ENCODE measurements around the gene SALL1.

SALL1 gene

DNA sequence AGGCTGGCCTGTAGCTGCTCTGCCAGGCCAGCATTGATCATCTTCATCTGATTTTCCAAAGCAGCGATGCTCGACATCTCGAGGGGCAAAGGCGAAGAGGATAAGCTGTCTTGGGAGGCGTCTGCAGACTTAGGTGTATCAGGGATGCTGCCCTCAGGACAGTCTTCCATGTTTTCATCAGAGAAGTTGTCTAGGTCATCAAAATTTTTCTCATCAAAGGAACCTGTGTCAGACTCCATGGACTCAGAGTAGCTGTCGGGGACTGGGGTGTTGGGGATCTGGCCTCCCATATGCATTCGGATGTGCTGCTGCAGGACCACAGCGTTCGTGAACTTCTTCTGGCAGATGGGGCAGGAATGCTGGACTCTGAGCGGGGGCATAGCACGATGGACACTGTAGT is 11.5 kb downstream of the SALL1 start:
- DNase-seq, result no peak

DNA sequence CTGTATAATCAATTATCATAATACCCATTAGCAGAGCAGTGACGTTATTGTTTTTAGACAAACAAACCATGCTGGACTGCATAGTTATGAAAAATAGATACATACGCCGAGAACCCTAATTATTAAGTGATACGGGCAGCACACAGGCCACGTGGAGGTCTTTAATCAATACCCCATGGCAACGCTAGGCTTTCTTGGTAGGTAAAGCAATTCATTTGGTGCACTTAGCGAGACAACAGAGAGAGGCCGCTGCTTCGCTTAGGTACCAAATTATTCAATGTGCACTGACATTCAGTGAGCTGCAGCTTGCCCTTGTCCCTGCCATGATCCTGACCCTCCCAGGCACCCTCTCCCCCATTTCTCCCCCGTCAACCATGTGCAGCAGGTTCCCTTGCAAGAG is 12.9 kb downstream of the SALL1 start:
- DNase-seq, result no peak

DNA sequence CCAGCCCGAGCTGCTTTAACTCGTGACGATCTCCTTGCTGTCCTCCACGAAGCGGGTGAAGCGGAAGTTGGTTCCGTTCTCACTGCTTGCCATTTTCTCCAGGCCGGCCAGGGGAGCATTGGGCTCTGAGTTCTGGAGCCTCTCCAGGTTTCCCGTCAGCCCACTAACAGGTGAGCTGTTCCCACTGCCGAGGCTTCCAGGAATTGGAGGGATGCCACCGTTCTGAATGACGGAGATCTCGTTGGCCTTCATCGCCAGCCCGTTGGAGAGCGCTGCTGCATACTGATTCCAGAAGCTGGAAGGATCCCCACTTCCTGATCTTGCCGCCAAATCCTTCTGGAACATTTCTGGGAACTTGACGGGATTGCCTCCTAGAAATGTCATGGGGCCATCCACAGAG is 14.0 kb downstream of the SALL1 start:
- no peak for DNase-seq

DNA sequence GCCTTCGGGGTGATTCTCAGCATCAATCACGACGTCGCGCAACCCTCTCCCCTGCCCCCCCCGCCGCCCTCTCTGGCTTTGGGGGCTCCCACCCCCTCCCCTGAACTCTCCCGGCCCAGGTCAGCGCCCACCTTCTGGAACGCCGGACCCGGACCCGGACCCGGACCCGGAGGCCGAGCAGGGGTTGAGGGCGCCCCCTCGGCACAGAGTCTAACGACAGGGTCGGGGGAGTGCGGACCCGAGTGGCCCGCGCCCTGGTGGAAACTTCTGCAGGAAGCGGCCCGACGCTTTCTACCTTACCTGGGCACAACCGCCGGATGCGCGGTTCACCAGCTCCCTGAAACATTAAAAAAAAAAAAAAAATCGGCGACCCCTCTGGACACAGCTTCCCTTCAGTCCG is 16.2 kb downstream of the SALL1 start:
- no peak for DNase-seq

DNA sequence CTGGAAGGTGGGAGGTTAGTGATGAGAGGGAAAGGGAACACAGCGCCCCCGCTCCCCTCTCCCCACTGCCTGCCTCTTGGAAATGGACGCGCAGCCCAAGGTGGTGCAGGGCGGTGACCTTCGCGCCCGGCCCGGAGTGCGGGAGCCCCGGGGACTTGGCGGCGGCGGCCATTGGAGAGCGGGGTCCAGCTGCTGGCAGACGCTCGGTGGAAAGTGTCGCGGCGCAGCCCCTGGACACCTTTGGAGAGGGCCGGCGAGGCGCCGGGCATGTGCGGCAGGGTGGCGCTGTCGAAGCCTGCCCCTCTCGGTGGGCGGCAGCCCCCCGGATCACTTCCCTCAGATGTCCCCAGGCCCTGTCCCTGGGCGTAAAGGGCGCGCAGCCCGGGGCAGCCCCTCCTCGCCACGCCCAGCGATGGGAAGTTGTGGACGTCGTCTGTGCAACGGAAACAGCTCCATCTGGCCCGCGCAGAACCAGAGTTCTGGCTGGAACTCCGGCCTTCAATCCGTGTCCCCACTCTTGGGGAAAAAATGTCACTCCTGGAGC is 16.7 kb downstream of the SALL1 start:
- DNase-seq, result no peak

DNA sequence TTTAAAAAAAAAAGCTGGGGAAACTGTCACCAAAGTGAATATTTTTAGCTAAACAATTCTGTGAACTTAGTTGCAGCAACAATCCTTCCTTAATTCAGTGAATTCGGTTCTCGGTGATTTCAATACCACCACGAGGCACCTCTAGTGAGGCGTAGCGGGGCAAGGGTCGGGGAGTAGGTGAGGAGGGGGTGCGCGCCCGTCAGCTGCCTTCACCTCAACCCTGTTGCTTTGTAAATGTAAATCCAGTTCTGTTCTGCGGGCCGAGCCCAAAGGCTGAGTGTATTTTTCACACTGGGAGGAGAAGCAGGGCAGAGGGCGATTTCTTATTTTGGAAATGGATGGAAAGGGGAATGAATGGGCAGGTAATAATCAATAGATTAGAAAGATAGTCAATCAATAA is 17.4 kb downstream of the SALL1 start:
- DNase-seq, result no peak

DNA sequence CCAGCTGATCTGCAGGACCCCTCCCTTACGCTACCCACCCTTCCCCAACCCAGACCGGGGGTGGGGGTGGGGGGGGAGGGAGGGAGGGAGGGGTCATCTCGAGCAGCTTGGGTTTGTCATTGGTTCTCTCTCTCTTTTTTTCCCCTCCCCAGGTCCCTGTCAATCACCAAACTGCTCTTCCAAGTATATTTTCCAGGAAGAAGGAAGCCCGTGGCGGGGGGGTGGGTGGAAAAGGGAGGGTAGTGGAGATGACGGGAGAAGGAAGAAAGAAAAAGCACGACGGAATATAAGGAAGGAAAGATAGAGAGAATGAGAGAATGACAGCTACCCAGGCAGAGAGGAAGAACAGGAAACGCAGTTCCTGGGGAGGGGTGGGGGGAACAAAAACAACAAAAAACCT is 17.9 kb downstream of the SALL1 start:
- DNase-seq, result no peak

DNA sequence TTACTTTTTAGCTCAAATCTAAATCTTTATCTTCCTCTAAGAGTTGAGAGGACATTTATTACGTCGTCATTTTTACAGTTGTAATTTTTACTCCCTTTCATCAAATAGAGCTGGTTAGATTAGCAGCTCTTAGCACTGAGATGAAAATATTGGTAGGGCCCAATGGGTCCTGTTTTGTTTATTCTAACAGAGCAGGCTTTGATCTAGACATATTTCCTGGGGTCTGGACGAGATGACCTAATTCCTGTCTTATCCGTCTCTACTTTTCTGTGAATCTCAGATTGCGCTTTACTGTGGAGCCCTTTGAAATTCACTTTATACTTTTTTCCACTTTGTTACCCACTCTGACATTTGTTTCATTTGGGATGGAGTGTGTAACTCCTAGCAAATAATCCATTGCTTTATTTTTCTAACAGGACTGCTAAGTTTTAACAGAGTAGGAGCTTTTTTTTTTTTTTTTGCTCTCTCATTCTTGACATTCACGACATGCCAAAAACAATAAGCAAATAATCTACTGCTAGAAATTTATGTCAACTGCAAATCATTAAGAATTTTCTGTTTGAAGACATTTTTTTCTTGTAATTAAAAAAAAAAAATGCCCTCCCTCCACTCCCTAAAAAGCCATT is 18.5 kb downstream of the SALL1 start:
- DNase-seq, result no peak

DNA sequence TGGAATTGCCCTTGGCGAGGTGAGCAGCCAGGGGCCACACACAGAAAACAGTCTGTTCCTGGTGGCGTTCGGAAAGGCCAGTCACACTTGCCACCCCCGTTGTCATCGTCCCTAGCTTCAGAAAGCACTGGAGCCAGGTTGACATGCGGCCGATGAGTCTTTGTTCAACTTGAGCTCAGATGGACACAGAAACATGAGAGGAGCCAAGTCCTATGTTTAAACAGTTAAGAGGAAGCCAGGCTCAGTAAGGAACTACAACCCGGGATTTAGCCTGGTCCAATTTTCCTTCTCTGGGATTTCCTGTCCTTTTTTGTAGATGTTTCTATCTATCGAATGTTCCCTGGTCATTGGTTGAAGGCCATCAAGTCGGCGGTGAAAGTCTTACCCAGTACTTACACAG is 19.5 kb downstream of the SALL1 start:
- DNase-seq, result no peak

DNA sequence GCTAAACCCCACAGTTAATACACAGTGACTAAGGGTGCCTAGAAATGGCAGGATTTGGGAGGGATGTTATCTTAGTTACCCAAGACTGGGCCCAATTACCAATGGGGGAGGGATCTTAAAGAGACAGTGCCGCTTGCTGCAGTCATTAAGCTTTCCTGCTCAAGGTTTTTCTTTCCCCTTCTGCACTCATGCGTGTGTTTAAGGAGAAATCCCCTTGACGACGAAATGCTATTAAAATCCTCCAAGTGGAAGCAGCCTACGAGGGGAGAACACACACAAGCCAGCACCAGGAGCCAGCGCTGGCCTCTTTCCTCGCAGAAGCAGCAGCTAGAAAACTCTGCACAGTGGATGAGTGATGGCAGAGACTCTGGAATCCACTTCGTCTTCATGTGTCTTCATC is 22.0 kb downstream of the SALL1 start:
- DNase-seq, result no peak

DNA sequence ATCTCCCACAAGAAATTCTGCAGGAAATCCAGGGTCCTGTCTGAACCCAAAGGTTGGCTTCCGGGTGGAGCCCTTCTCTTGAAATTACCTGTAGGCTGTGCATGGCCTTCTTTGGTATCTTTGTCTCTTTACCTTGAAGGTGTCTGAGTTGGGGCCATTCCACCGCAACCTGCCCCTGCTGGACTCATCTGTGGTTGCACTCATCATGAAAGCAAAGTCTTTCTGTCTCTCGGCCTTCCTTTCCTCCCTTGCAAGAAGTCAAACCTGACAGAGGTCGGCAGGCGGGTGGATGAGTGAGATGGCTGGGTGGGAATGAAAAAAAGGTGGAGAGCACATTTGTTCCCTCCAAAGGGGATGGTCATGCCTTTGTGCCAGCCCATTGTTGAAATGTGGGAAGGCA is 25.1 kb downstream of the SALL1 start:
- no peak for DNase-seq

DNA sequence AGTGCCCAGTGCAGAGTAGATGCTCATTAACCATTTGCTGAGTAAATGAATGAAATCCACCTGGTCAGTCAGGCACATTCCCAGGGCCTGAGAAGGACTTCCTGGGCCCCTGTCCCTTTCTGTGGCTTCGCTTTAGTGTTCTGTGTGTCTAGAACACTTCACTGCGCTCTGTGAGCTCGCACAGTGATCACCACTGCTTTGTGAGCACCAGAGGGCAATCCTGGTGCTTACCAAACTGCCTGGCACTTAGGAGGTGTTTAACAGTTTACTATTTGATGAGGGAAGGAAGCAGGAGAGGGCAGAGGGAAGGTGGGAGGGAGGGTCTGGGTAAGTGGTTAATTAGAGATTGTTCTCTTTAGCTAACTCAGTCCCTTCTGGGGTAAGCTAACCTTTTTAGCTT is 26.2 kb downstream of the SALL1 start:
- DNase-seq, result no peak

DNA sequence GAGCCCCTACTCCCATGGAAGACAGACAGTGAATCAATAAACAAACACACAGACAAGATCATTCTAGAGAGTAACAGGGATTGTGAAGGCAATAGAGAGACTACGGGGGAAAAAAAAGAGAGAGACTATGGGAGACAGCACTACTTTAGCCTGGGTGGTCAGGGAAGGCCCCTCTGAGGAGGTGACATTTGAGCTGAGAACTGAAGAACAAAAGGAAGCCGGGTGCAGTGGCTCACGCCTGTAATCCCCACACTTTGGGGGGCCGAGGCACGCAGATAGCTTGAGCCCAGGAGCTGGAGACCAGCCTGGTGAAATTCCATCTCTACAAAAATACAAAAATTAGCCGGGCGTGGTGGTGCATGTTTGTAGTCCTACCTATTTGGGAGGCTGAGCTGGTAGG is 29.2 kb downstream of the SALL1 start:
- DNase-seq, result no peak

DNA sequence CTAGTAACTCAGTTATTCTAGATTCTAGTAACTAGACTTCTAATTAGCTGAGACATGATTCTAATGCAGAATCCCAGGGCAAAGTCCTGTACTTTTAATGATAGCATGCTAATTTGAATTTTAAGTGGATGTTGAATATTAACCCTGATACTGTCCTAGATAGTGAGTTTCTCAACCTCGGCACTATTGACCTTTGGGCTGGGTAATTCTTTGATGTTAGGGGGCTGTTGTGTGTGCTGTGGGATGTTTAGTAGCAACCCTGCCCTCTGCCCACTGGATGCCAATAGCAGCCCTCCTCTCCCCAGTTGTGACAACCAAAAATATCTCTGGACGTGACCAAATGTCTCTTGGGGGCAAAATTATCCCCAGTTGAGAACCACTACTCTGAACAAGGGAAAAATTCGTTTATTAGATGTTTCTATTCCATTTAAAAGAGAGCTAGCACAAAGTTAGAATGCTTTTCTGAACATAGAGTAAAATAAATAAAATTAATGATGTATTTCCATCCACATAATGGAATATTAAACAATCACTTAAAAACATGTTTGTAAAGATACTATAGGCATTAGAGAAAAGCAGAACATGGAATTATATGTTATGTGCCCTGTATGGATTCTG is 30.2 kb downstream of the SALL1 start:
- no peak for DNase-seq

DNA sequence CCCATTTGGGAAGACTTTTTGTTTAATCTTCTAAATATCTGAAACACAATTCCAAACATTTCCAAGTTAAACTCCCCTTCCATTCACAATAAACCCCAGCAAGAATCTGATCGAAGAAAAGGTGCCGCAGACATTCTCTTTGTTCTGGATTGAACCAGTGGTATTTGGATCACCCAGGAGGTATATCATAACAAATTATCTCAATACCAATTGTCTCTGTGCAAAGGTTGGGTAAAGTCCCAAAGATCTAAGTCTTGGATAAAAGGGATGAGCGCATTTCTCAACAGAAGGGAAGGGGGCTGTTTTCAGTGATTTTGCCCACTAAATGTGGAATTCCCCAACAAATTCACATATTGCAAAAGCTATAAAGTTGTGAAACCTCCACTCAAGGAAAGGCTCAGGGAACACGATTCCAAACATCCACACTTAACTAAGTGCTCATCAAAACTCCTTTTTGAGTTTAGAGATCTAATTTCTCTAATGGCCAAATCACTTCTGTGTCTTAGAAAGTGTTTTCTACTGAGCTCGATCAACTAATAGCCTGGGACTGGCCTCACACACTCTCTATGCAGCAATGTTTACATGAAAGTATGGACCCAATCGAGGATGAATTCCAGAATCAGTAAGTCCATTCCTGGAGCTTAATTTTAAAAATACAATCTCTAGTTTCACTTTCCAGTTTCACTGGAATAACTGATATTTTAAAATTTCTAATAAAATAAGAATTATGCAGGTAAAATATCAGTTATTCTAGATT is 30.9 kb downstream of the SALL1 start:
- no peak for DNase-seq

DNA sequence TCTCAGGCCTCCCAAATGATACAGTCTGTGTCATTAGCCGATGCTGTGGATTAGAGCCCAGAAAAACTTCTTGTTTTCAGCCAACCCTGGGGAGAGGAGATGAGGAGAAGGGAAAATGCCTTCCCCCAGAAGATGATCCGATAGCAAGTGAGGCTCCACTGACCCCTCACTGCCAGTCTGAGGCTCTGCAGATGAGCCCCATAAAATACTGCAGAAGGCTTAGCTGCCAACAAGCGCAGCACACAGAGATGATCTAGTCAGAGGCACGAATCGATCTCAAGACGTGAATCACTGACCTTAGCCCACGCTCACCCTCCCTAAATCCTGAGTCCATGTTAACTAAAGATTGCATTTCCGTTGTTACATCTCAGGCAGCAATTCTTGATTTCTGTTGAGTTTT is 31.5 kb downstream of the SALL1 start:
- no peak for DNase-seq

DNA sequence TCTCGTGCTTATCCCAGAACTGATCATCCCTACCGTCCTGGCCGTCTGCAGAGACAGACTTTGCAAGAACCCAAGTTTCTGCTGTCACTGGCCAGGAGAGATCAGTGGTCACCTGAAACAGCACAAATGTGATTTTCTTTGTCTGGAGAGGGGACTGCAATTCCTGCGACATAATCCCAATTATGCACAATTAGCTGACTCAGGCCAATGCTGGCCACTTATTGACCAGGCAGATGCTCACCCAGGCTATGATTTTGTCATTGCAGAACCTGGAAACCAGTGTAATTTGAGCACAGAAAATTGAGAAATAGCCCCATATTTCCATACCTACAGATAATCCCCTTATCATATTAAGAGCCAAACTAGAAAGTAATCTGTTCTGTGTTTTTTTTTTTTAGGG is 34.7 kb downstream of the SALL1 start:
- DNase-seq, result no peak

DNA sequence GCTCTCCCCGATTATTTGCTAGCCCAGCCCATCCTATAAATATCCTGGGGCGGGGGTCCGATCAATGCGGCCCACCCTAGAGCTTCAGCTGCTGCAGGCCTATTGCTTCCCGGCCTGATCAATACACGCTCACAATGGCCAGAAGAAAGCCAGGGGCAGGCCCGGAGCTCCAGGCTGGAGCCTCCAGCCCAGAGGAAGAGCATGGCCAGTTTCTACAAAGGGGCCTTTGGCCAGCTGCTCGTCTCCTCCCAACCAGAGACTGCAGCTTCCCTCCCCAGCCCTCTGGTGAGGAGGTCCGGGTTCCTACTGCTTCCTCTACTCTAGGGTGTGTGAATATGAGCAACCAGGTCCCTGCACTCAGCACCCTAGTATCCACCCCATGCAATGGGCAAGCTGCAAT is 36.7 kb downstream of the SALL1 start:
- DNase-seq, result no peak

DNA sequence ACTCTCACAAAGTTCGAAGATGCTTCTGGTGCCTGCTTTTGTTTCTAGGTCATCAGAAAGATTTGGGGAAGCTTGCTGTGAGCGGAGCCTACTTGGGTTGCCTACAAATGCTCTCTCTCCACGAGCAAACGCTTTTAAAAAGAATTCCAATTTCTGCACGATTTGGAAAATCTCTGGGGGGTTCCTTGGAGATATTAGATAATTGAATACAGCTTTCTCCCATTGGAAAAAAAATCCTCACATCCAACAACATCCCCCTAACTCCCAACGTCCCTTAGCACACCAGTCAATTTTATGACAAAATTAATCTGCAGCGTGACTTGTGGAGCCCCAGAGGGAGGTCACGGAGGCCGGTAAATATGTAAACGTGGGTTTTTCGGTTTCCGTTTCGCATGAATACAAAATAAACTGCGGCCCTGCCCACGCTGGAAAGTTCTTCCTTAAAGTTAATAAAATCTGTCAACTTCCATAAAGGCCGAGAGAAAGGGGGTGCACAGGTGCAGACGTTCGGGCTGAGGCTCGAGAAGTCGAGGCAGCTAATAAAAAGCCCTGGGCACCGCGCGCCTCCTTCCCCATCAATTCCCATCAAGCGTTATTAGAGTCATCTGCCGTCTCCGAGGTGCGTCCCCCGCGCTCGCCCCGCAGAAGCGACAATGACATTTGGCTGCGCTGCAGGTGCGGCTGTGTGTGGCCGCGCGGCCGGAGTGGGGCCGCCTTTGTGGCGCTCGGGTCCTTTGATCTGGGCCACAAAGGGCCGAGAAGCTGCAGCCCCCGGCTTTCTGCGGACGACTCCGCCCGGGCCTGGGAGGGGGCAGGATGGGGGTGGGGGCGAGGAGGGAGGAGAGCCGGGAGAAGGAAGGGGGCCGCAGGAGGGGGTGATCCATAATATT is 37.6 kb downstream of the SALL1 start:
- DNase-seq, result no peak

DNA sequence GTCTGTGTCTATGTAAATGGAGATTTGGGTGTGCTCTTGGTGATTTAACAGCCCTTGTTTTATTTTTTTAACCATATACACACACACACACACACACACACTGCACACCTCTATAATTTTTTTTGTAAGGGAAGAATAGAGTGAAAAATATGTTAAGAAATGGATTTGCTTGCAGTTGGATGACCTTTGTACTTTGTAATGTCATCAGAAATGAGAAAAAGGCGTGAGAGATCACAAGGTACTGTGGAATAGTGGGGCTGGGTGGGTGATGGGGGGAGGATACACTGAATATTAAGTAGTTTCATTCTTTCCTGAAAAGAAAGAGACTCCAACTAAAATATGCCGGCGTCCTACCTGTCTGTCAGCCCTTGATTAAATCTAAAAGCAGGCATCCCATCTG is 38.7 kb downstream of the SALL1 start:
- DNase-seq, result no peak

DNA sequence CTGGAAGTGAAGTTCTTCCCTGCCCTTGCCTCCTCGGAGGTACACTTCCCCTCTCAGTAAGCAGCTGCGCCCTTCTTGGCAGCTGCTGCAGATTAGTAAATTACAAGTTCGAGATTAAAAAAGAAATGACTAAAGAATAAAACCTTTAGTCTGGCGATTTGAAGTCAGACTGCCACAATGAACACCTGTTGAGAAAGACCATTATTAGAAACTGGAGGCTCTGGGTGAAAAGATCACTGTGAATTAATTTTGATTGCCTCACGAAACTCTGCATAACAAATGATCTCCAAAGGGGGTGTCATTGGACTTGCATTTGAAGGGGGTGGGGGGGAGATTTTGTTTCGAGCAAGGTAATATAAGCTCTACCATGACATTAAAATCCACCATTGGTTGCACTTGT is 39.3 kb downstream of the SALL1 start:
- no peak for DNase-seq

DNA sequence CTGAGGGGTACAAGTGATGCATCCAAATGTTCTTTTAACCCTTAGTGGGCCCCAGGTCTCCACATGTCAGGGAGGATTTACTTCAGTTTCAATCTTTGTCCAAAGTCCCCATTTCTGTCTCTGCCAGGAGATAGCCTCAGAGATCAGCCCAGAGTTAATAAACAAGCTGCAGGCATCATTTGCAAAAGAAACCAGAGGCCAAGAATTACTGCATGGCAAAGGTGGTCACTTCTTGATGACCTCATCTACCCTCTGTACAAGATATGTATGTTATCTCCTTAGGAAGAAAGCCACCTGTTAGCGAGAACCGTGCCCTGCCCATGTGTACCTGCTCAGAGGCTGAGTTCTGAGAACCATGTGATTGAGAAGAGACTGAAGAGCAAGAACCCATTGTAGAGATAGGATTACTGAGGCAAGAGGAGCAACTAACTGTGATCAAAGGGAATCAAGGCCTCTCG is 40.3 kb downstream of the SALL1 start:
- DNase-seq, result no peak

DNA sequence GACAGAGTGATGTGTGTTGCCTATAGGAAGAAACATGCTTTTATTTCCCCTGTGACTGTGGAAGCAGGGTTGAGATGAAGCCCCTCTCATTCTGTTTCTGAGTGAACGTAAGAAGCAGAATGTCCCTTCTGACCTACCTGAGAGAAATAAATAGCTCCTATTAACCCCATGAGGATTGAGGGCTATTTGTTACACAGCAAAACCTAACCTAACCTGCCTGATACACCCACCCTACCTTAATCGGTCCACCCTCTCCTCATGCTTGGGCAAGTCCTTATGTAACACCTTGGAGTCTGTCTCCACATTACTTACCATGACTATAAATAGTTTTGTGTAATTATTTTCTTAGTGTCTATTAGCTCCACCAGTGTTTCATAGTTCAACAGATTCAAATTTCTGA is 41.9 kb downstream of the SALL1 start:
- DNase-seq, result no peak

All from activated effector memory CD4-positive, alpha-beta T cell treated with anti-CD3 and anti-CD28 coated beads, Interleukin-2, amount 50 U/mL, for 16 hours (primary cell).